Stimulated activated CD8-positive, alpha-beta memory T cell treated with anti-CD3 and anti-CD28 coated beads, Interleukin-7, amount 100 ng/mL, for 4 hours (primary cell): ENCODE results near the gene KRTAP10-2.
"Not testable (repeated sequence)": the region's sequence is repeated elsewhere in the genome, so short reads cannot be mapped to it uniquely, and the experiment has no call there.

Experiments used
- DNase-seq, 2 donors: peaks; one replicate each; pipeline ENCODE4 v3.0.0-alpha.2; 2020; ENCODE audit warnings: low read depth in 2 of 2

The KRTAP10-2 gene, protein sequence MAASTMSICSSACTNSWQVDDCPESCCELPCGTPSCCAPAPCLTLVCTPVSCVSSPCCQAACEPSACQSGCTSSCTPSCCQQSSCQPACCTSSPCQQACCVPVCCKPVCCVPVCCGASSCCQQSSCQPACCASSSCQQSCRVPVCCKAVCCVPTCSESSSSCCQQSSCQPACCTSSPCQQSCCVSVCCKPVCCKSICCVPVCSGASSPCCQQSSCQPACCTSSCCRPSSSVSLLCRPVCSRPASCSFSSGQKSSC

DNA sequence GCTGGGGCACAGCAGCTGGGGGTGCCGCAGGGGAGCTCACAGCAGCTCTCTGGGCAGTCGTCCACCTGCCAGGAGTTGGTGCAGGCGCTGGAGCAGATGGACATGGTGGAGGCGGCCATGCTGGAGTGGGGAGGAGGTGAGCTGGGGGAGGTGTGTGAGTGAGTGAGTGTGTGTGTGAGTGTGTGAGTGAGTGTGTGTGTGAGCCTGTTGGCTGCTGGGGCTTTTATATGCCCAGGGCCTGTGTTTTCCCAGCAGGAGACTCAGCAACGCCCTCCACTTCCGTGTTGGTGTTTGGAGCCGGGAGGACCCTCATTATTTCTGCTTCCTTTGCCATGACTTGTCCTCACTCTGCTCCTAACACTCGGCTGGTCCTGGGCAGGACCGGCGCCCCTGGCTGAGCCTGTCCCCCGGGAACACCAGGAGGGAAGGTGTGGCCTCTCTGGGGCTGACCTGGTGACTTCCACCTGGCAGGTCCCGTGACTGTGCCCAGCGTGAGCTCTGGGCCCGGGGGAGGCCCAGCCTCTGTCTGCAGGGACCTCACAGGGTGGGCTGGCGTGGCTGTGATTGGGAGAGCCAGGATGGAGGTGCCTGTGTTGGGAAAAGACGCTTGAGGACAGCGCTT, at the start of gene KRTAP10-2:
Gene KRTAP10-2 (minus strand): TSS at position 166 of the 622 bp plus-strand sequence. CDS start 47 bp downstream, at position 119.
- DNase-seq = no peak

DNA sequence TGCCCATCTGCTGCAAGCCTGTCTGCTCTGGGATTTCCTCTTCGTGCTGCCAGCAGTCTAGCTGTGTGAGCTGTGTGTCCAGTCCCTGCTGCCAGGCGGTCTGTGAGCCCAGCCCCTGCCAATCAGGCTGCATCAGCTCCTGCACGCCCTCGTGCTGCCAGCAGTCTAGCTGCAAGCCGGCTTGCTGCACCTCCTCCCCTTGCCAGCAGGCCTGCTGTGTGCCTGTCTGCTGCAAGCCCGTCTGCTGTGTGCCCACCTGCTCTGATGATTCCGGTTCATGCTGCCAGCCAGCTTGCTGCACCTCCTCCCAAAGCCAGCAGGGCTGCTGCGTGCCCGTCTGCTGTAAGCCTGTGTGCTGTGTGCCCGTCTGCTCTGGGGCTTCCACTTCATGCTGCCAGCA, 49.8 kb upstream of the KRTAP10-2 start:
- not testable (repeated sequence) for DNase-seq

DNA sequence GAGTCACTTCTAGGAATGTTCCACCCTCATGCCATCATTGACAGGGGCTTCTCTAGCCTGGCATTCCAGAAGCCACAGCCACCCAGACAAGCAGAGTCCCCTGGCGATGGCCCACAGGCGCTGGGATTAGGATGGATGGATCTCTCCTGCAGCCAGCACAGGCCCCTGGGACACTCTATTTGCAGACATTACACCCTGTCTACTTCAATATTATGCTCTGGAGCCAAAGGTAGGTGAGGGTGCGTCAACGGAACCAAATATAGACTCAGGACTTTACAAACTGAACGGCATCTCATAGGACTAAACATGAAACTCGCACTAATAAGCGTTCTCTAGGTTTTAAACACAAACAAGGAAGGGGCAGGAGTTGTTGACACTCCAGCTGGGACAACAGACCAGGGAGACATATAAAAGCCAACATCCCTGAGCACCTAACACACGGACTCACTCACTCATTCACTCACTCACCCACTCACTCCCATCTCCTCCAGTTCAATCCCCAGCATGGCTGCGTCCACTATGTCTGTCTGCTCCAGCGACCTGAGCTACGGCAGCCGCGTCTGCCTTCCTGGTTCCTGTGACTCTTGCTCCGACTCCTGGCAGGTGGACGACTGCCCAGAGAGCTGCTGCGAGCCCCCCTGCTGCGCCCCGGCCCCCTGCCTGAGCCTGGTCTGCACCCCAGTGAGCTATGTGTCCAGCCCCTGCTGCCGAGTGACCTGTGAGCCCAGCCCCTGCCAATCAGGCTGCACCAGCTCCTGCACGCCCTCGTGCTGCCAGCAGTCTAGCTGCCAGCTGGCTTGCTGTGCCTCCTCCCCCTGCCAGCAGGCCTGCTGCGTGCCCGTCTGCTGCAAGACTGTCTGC, 49.0 kb upstream of the KRTAP10-2 start, which contains the start of gene KRTAP10-7:
Gene KRTAP10-7 (plus strand): TSS at position 480 of the 861 bp plus-strand sequence. CDS start 25 bp downstream, at position 505.
- DNase-seq = not testable (repeated sequence)

DNA sequence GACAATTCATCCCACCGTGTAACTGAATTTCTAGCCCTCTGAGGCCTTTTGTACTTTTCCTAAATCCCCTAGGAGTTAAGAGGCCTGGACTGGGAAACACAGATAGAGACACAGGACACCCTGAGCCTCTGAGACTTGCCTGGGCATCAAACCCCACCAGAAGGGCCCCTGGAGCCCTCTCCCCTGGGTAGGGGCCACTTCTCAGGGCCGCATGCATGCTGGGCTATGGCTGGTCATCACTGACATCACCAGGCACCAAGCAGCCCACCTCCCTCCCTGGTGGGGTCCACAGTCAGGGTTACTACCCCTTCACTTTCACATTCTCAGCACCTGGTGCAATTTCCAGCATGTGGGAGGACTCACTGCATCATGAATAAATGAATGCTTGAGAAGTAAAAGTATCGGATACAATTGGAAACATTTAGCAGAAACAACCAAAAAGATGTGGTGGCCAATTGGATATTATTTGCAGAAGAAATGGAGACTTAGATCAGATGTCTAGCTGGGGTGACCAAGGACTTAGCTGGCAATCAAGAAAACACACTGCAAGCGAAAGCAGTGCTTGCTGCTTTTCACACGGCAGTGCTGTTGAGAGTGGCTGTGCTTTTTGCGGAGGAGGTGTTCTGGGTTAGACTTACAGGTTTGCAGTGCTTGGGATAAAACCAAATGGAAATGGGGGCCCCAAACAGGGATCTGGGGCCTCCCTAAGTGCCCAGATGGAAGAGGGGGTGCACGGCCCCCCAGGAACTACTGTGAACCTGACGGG, 48.1 kb upstream of the KRTAP10-2 start:
- no peak for DNase-seq

DNA sequence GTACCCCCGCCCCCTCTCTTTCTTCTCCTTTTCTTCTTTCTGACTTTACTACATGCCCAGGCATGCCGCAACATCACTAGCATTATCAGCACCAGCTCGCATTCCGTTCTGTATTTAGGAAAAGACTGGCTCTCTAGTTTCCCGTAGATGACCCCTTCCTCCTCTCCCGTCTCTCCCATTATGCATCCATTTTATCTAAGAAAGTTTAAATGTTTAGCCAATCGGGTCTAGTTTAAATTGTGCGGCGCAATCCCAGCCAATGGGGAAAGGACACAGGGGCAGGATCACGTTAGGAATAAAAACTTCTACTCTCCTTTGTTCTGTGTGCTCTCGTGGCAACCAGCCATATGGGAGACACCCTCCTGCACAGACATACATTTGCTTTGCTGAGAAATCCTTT, 46.8 kb upstream of the KRTAP10-2 start:
- DNase-seq = no peak

DNA sequence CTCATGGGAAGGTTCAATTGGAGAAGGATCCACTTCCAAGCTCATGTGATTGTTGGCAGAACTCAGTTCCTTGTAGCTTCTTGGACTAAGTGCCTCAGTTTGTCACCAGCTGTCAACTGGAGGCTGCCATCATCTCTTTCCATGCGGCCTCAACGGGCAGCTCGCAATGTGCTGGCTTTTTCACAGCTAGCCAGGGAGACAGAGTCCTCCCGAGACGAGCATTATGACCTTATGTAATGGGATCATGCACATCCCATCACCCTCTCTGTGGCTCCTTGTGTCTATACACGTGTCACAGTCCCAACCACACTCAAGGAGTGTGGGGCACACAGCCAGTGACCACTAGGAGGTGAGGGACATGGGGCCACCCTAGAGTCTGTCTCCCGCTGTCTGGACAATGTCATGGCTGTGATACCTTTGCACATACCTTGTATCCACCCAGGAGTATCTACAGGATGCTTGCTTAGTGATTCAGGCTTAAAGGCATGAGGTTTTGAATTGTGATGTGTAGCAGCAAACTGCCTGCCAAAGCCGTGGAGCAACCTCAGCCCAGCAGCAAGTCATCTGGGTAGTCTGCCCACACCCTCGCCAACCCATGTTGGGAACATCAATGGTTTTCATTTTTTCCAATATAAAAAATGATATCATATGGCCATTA, 44.9 kb upstream of the KRTAP10-2 start:
- DNase-seq = no peak

DNA sequence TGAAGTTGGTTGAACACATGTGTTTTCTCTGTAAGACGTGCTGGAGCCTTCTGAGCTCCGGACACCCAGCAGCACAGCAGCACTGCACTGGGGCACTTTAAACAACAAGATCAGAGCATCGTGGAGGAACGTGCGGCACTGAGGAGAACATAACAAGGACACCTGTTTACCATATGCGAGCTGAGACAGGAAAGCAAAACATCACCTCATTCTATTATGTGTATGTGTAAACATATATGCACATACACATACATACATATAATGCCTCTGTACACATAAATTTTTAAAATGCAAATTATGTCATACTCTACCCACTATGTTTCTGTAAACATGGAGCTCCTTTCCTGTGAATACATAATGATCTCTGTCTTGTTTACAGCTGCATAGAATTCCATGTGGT, 44.2 kb upstream of the KRTAP10-2 start:
- no peak for DNase-seq

DNA sequence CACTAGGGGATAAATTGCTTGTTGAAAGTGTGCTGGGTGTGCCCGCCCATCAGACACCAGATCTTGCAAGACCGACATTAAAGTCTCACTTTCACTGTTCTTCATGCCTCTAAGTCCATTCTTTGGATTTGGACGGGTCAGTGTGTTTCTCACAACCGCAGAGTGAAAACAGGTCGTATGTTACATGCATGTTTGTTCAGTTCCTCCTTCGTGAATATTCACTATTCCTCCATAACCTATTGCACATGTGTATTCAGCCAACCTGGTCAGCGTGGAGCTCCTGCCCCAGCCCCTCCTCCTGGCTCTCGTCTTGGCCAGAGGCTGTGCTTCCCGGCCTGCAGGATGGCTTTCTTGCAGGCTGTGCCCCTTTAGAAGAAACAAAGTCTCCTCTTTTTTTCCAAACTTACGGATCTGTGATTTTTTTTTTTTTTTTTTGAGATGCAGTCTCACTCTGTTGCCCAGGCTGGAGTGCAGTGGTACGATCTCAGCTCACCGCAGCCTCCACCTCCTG, 43.2 kb upstream of the KRTAP10-2 start:
- no peak for DNase-seq

DNA sequence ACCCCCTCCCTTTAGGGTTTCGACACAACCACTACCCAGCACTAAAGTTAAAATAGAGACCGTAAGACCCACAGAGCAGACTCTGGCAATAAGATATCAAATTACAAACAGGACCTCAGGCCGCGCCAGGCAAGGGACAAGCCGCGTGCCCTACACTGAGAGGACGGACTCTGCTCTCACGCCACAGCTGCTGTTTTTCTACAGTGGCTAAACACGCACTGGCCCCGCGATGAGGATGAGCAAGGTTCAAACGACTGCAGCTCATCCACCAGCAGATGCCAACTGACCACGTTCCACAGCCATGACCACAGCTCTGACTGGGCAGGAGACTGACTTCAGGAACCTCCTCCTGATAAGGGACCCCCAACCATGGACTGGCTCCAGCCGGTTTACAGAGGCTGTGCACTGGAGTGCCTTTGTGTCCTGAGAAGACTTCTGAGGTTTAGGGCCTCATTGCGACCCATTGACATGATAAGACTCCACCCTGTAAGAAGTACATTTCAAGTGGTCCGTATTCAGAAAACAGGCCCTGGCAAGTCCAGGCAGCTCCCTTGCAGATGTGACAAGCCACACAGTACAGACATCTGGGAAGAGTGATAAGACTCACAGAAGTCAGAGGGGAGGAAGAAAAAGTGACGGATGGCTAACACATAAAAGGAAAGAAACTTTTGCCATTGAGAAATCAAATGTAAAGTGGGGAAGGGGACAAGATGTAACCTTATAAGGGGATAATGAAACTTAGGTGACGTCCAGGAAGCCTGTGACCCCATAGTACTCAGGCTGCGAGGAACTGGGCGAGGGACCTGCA, 42.5 kb upstream of the KRTAP10-2 start:
- no peak for DNase-seq

DNA sequence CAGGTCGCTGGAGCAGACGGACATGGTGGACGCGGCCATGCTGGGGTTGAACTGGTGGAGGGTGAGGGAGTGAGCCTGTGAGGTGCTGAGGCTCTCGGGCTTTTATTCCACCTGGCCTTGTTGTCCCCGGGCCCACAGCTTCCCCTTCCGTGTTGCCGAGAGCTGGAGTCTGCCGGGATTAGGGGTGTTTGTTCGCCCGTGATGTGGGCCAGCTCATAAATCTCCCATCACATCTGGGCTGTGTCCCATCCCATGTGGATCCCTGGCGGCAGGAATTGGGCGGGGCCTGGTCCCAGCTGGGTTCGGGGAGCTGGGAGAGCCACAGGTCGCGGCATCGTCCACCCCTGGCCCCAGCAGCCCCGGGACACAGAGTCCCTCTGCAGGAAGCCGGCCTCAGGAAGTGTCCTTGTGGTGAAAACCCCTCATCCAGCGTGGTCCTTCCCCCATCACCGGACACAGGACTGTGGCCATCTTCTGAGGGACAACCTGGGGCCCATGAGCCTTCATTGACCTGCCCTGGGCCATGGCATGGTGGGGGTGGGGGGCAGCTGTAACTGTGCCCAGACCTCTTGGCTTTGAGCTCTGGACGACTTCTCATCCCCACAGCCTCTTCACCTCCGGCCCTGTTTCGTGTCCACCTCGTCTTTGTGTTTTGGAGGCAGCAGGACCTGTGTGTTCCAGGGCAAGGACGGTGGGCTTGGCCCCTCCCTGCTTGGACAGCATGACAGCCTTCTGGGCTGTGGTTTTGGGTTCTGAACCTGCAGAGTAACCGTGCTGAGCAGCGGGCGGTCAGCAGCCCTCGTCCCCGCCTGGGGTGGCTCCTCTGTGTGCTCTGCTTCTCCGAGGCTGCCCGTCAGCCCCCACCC, 41.4 kb upstream of the KRTAP10-2 start, which contains the start of gene KRTAP10-6:
Gene KRTAP10-6 (minus strand): TSS at position 60 of the 866 bp plus-strand sequence. CDS start 21 bp downstream, at position 39.
- DNase-seq = no peak

DNA sequence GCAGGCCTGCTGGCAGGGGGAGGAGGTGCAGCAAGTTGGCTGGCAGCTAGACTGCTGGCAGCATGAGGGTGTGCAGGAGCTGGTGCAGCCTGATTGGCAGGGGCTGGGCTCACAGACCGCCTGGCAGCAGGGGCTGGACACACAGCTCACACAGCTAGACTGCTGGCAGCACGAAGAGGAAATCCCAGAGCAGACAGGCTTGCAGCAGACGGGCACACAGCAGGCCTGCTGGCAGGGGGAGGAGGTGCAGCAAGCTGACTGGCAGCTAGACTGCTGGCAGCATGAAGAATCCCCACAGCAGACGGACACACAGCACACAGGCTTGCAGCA, 40.5 kb upstream of the KRTAP10-2 start:
- not testable (repeated sequence) for DNase-seq

DNA sequence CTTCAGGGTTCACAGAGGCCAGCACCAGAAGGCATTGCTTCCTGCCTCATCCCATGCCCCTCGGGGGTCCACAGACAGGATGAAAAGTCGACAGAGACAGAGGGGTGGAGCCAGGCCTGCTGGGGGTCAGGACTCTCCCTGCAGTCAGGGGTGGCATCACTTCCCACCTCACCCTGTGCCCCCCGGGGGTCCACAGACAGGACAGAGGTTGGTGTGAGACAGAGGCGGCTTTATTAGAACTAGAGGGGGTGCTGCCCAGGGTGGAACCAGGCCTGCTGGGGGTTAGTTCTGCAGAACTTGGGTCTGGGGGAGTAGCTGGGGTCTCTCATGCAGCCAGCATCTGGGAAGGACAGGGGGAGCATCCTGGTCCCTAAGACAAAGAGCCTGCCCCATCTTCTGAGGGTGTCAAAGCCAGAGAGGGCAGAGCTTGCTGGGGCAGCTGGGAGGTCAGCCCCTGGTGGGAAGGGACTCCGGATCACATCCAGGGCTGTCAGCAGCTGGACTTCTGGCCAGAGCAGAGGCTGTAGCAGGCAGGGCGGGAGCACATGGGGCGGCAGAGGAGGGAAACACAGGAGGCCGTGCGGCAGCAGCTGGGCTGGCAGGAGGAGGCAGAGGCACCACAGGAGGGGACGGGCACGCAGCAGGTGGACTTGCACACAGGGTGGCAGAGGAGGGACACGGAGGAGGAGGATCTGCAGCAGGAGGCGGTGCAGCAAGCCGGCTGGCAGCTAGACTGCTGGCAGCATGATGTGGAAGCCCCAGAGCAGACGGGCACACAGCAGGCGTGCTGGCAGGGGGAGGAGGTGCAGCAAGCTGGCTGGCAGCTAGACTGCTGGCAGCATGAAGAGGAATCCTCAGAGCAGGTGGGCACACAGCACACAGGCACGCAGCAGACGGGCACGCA, 39.8 kb upstream of the KRTAP10-2 start:
- DNase-seq = not testable (repeated sequence)

DNA sequence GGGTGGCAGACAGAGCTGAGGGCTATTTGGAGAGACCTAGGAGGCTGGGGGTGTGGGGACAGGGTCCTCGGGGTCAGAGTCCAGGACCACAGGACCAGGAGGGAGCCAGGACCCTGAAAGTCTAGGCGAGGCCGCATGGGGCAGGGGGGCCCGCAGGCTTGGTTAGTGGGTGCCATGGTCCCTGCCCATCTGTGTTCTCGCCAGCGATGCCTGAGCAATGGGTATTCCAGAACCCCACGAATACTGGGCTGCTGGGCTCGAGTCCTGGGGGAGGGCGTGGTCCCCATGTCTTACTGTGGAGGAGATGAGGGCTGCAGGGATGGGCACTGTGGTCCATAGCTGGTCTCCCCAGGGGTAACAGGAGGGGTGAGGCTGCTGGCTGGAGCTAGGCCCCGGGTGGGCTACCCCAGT, 39.0 kb upstream of the KRTAP10-2 start:
- no peak for DNase-seq

DNA sequence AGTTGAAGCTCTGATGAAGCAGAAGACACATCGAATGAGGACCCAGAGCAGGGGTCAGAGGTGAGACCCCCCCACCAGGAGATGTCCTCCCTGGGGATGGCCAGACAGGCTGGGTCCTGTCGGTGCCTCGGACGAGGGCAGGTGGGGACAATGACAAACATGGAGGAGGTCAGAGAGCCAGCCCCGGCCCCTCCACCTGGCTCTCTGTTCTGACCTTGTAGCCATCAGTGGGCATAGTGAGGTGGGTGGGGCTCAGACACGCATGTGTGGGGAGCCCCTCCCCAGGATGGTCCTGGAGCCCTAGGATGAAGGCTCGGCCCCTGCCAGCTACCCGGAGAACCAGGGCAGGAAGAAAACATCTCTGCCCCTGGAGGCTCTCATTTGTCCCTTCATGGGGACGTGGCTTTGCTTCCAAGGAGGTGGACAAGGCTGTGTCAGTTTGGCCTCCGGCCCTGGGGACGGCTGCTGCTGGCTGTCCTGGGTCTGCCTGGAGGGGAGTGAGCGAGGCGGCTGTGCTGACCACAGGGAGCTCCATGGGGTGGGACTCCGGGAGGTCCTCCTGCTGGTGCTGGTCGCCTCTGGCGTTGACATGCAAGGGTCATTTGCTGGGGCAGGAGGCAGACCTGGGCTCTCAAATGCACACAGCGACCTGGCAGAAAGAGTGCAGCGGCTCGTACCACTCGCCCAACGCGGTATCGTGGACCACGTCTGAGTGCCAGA, 38.4 kb upstream of the KRTAP10-2 start:
- DNase-seq = no peak

DNA sequence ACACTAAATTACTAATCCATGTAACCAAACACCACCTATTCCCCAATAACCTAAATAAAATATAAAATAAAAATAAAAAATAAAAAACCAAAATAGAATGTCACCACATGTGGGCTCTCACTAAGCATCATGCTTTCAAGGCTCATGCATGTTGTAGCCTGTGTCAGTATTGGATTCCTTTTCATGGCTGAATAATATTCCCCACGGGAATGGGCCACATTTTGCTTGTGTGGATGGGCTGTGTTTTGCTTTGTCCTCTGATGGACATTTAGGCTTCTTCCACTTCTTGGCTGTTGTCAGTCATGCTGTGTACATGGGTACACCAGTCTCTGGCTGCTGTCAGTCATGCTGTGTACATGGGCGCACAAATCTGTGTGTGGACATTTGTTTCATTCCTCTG, 37.8 kb upstream of the KRTAP10-2 start:
- no peak for DNase-seq

DNA sequence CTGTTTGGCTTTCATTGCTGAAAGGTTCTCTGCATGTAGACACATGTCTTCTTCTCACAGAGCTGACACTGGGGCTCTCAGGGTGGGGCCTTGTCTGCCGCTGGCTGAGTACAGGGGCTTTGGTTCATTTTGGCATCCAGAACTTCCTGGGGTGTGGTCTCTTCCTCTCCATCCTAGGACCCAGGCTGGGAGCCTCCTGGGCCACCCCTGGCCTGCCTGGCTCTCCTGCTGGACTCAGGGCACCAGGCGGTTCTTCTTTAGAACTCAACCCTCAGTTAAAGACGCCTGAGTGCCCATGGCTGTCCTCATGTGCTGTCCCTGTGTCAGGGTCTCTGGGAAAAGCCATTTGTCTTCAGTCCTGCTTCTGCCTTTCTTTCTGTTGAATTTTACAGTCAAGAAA, 34.6 kb upstream of the KRTAP10-2 start:
- DNase-seq = no peak

DNA sequence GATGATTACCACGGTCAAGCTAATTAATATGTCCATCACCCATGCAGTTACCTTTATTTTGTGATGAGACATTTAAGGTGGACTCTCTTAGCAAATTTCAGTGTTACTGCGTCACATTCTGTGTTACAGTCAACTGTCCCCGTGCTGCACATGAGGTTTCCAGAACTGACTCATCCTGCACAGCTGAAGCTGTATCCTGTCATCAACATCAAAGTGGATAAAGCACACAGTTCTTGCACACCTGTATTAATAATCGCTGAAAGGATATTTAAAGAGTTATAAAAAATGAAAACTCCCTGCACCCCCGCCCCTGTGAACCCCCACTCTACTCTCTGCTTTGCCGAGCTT, 32.5 kb upstream of the KRTAP10-2 start:
- peak in 1 of 2 donors; percentile 5 for DNase-seq
